Breast epithelium (tissue), 3 donors: ENCODE results near the gene GJA1.

Experiments used
- POLR2A ChIP-seq: fragments of 450-650 bp; IDR thresholded peaks from one replicate; pipeline ENCODE4 v1.6.1; 2016; ENCODE audit warnings: antibody characterized with exemption, mild to moderate bottlenecking, moderate library complexity
- TF ChIP-seq, protein P1 (sequence below), 3 donors: fragments of 450-650 bp; IDR thresholded peaks; one replicate each; pipeline ENCODE4 v1.5.1; 2016 to 2017; ENCODE audit warnings: antibody characterized with exemption in 3 of 3, mild to moderate bottlenecking in 3 of 3, moderate library complexity in 3 of 3

DNA sequence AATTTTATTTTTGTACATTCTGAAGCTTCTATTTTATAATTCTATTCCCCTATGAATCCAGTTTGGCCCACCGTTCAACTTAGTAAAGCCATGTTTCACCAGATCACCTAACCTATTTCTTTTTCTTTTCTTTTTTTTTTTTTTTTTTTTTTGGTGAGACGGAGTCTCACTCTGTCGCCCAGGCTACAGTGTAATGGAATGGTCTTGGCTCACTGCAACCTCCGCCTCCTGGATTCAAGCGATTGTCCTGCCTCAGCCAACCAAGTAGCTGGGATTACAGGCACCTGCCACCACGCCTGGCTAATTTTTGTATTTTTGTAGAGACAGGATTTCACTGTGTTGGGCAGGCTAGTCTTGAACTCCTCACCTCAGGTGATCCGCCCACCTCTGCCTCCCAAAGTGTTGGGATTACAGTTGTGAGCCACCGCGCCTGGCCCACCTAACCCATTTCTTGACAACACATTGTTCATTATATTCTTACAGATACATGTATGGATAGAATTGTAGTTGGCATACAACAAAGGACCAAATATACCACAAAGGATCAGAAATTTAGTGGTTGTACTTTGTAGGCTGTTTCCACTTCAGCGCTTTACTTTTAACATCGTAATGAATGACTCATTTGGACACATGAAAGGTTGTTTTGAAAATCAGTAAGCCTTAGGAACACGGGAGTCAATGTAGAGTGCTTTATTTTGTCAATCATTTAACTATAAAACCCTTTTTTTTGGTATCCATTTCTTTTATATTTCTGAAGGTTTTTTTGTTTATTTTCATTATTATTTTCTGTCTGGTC is 63.2 kb downstream of the GJA1 start:
- TF ChIP-seq, protein P1, sequence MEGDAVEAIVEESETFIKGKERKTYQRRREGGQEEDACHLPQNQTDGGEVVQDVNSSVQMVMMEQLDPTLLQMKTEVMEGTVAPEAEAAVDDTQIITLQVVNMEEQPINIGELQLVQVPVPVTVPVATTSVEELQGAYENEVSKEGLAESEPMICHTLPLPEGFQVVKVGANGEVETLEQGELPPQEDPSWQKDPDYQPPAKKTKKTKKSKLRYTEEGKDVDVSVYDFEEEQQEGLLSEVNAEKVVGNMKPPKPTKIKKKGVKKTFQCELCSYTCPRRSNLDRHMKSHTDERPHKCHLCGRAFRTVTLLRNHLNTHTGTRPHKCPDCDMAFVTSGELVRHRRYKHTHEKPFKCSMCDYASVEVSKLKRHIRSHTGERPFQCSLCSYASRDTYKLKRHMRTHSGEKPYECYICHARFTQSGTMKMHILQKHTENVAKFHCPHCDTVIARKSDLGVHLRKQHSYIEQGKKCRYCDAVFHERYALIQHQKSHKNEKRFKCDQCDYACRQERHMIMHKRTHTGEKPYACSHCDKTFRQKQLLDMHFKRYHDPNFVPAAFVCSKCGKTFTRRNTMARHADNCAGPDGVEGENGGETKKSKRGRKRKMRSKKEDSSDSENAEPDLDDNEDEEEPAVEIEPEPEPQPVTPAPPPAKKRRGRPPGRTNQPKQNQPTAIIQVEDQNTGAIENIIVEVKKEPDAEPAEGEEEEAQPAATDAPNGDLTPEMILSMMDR (IDR thresholded peaks at IDR 0.05): no peak
- no peak for TF ChIP-seq POLR2A
